Thyroid gland (tissue), 4 donors: Measurements from ENCODE around the gene ACAD8. TPM values are rescaled to one million over a fixed set of nuclear protein-coding genes. Genes with fewer than 3 reads are reported as not detected.

ENCODE experiments used
- DNase-seq, 2 donors: peaks; one replicate each; pipeline ENCODE4 v3.0.0-alpha.2; 2019
- H3K27ac ChIP-seq, 3 donors: fragments of 200-600 bp; sonication (generic); 1 replicate in 2 of 3; 2 replicates in 1 of 3; pipeline ENCODE4 v1.5.1; 2016 to 2019; ENCODE audit warnings: mild to moderate bottlenecking in 1 of 3, moderate library complexity in 1 of 3
- H3K27me3 ChIP-seq: fragments of 200-600 bp; sonication (generic); one replicate; pipeline ENCODE4 v1.5.1; 2019
- H3K36me3 ChIP-seq, 2 donors: fragments of 200-600 bp; sonication (generic); one replicate each; pipeline ENCODE4 v1.5.1; 2016 to 2019
- H3K4me1 ChIP-seq, 2 donors: fragments of 200-600 bp; sonication (generic); one replicate each; pipeline ENCODE4 v1.5.1; 2017 to 2019
- H3K4me3 ChIP-seq, 3 donors: fragments of 200-600 bp; sonication (generic); replicated peaks in 1 of 3; 1 replicate in 2 of 3; 2 replicates in 1 of 3; pipeline ENCODE4 v1.5.1; 2016; ENCODE audit warnings: mild to moderate bottlenecking in 1 of 3
- H3K9me3 ChIP-seq: fragments of 200-600 bp; sonication (generic); one replicate; pipeline ENCODE4 v1.5.1; 2017
- CTCF ChIP-seq, 6 experiments: fragments of 200-600 bp in 3 of 6; fragments of 450-650 bp in 3 of 6; sonication (generic) in 3 of 6; IDR thresholded peaks; one replicate each; pipeline ENCODE4 v1.5.1; 2016 to 2019; ENCODE audit warnings: antibody characterized with exemption in 6 of 6, mild to moderate bottlenecking in 2 of 6, inconsistent platforms in 1 of 6, moderate library complexity in 1 of 6
- POLR2A ChIP-seq, 2 donors: fragments of 450-650 bp; IDR thresholded peaks; one replicate each; pipeline ENCODE4 v1.6.1; 2017; ENCODE audit warnings: antibody characterized with exemption in 2 of 2, mild to moderate bottlenecking in 2 of 2, moderate library complexity in 1 of 2
- WGBS, 2 donors: methylation state at CpG; one replicate each; pipeline ENCODE4 v1.1.5; 2017; 5-methylcytosine and 5-hydroxymethylcytosine counted together
- intact Hi-C: fragments of 100-400 bp; cut with DNase I; formaldehyde crosslinking; loops from one replicate; pipeline ENCODE4 v1.15.1; 2023
- total RNA-seq, 4 donors: library from RNA; depleted of rRNA; stranded (reverse); fragments of >200 nt; gene quantifications; one replicate each; pipeline ENCODE4 v1.2.3, GENCODE V29; 2016

ACAD8 gene
- total RNA-seq, 4 donors from 2014 or later: 57.2 to 130 (median 73.2) TPM

- H3K4me1 ChIP-seq: no peaks in the 10 kb centered on the region
- H3K27me3 ChIP-seq: no peaks in the 10 kb centered on the region
- no peak overlapping the region for H3K4me3 ChIP-seq
- no peaks in the 10 kb centered on the region for H3K36me3 ChIP-seq
- DNase-seq: no peak
- no peak overlapping the region for H3K27ac ChIP-seq
- 88 to 89% methylated on average over 9 of the region's 9 CpGs for WGBS, 2 donors
- TF ChIP-seq POLR2A (IDR thresholded peaks at IDR 0.05) (no peak), CTCF (IDR thresholded peaks at IDR 0.05) (no peak)
- intact Hi-C loops: no loop called here
- H3K9me3 ChIP-seq: no peaks in the 10 kb centered on the region
Measured at GRCh38 chr11:134313821-134314607, 60.6 kb downstream of the ACAD8 start.

Other genes starting within 250 kb of the ACAD8 start
- gene JAM3, start 184.5 kb upstream of the ACAD8 start, total RNA-seq: 10 to 100 TPM; 13.3 to 36.0 (median 16.8) TPM
- gene NCAPD3, start 29.6 kb upstream of the ACAD8 start, total RNA-seq: 10 to 100 TPM; 17.5 to 31.4 (median 21.9) TPM
- 10 to 100 TPM; 40.8 to 51.3 (median 44.4) TPM for gene VPS26B, start 28.9 kb upstream of the ACAD8 start, total RNA-seq
- gene THYN1, start 216 bp upstream of the ACAD8 start, total RNA-seq: 10 to 100 TPM; 42.4 to 77.9 (median 63.8) TPM
- gene GLB1L3, start 22.8 kb downstream of the ACAD8 start, total RNA-seq: 1 to 10 TPM in 2 of 4 donors, under 1 TPM in 2; 0.63 to 2.0 (median 0.94) TPM
- gene GLB1L2, start 78.4 kb downstream of the ACAD8 start, total RNA-seq: 10 to 100 TPM; 13.4 to 31.6 (median 25.8) TPM
- 1 to 10 TPM; 4.0 to 6.7 (median 5.7) TPM for gene B3GAT1, start 158.7 kb downstream of the ACAD8 start, total RNA-seq